ENCODE data around the gene SCNN1G. TPM values are rescaled to one million over a fixed set of nuclear protein-coding genes. Genes with fewer than 3 reads are reported as not detected.

Gene SCNN1G
- total and polyA plus RNA-seq, 9 of the 15 experiments (the other 6 are each of a cell fraction or from before 2014, with no cell fraction given), result not detected

GRCh38 chr16:23187341-23187740 lies 4.8 kb downstream of the SCNN1G start:
- BruUV-seq (replicated peaks), result no TSS peak
- Histone ChIP-seq H3K9me3 (replicated peaks; ENCODE audit: control insufficient read depth, insufficient read depth, low read depth, low read length) (no peaks in the 10 kb centered on the region), H3K4me1 (replicated peaks in 1 of 2; ENCODE audit: control insufficient read depth in 2 of 2, insufficient read depth in 2 of 2, low read length in 2 of 2) (peaks cover 0 to 9% of the 10 kb centered on the region in 2 experiments; a peak in 2 of 5 replicates), H3K27me3 (ENCODE audit: control insufficient read depth in 2 of 2, insufficient read depth in 2 of 2, low read length in 2 of 2) (peaks cover 25 to 46% of the 10 kb centered on the region in 2 experiments; a peak in 4 of 5 replicates), H3K4me3 (no peak overlapping the region), H3K36me3 (ENCODE audit: control insufficient read depth, insufficient read depth, low read length) (no peaks in the 10 kb centered on the region), H3K9me1 (ENCODE audit: control insufficient read depth, insufficient read depth, low read length) (no peaks in the 10 kb centered on the region), H2AFZ (ENCODE audit: low read depth, low read length) (no peak overlapping the region), H4K20me1 (replicated peaks; ENCODE audit: control insufficient read depth, insufficient read depth, low read length) (peaks cover 8% of the 10 kb centered on the region; the same call in 1 of the 2 replicates), H3K27ac (ENCODE audit: extremely low read depth, low read depth, low read length) (no peak overlapping the region), H3K9ac (ENCODE audit: insufficient read depth in 1 of 2, low read depth in 2 of 2, low read length in 2 of 2) (no peak overlapping the region), H3K4me2 (ENCODE audit: insufficient read depth, low read length) (no peak overlapping the region), H3K79me2 (ENCODE audit: control insufficient read depth, insufficient read depth, low read length) (no peaks in the 10 kb centered on the region)
- TF ChIP-seq LEF1 (IDR thresholded peaks at IDR 0.05) (no peak), RFX5 (IDR thresholded peaks at IDR 0.05; ENCODE audit: low read depth, low read length) (no peak)
- in situ Hi-C loops (cut with MboI), result loop anchor here (10.0 kb wide), 1 partner anchor 247 kb away; no protein-coding TSS in a partner anchor
- FAIRE-seq, result no peak
- no peak for DNase-seq (ENCODE audit: extremely low read depth in 1 of 4, low spot score in 3 of 4)
- ATAC-seq, result no peak
- ChIA-PET POLR2A (interaction anchor here (1.7 kb wide), 1 partner anchor 18 kb away, joined by 3 read pairs; no protein-coding TSS in a partner anchor), CTCF (ENCODE audit: low intra/inter-chr PET ratio) (interaction anchor here (0.6 kb wide), 1 partner anchor 249 kb away, joined by 3 read pairs; no protein-coding TSS in a partner anchor)
- 0% methylated on average over 3 of the region's 3 CpGs for WGBS (ENCODE audit: insufficient coverage, low coverage, missing lambda C conversion rate)
- intact Hi-C loops (cut with micrococcal nuclease), result no loop called here

GRCh38 chr16:23188911-23189310 lies 6.4 kb downstream of the SCNN1G start:
- H3K9me1 ChIP-seq (ENCODE audit: control insufficient read depth, insufficient read depth, low read length), result no peaks in the 10 kb centered on the region
- no peak overlapping the region for H3K4me3 ChIP-seq
- no peak overlapping the region for H3K27ac ChIP-seq (ENCODE audit: extremely low read depth, low read depth, low read length)
- H2AFZ ChIP-seq (ENCODE audit: low read depth, low read length), result no peak overlapping the region
- no peaks in the 10 kb centered on the region for H3K4me1 ChIP-seq (replicated peaks in 1 of 2; ENCODE audit: control insufficient read depth in 2 of 2, insufficient read depth in 2 of 2, low read length in 2 of 2)
- ATAC-seq (no peak), FAIRE-seq (no peak), DNase-seq (ENCODE audit: extremely low read depth in 1 of 4, low spot score in 3 of 4) (no peak)
- H3K9me3 ChIP-seq (replicated peaks; ENCODE audit: control insufficient read depth, insufficient read depth, low read depth, low read length), result no peaks in the 10 kb centered on the region
- in situ Hi-C loops (cut with MboI), result loop anchor here (10.0 kb wide), 1 partner anchor 246 kb away; no protein-coding TSS in a partner anchor
- BruUV-seq (replicated peaks), result no TSS peak
- H3K36me3 ChIP-seq (ENCODE audit: control insufficient read depth, insufficient read depth, low read length), result no peaks in the 10 kb centered on the region
- H3K79me2 ChIP-seq (ENCODE audit: control insufficient read depth, insufficient read depth, low read length), result no peaks in the 10 kb centered on the region
- H4K20me1 ChIP-seq (replicated peaks; ENCODE audit: control insufficient read depth, insufficient read depth, low read length), result peaks cover 5% of the 10 kb centered on the region; the same call in 1 of the 2 replicates
- ChIA-PET POLR2A (no interaction called here), CTCF (ENCODE audit: low intra/inter-chr PET ratio) (no interaction called here)
- H3K9ac ChIP-seq (ENCODE audit: insufficient read depth in 1 of 2, low read depth in 2 of 2, low read length in 2 of 2), result no peak overlapping the region
- peaks cover 25 to 43% of the 10 kb centered on the region in 2 experiments; a peak in 4 of 5 replicates for H3K27me3 ChIP-seq (ENCODE audit: control insufficient read depth in 2 of 2, insufficient read depth in 2 of 2, low read length in 2 of 2)
- intact Hi-C loops (cut with micrococcal nuclease), result no loop called here
- H3K4me2 ChIP-seq (ENCODE audit: insufficient read depth, low read length), result no peak overlapping the region
- WGBS (ENCODE audit: insufficient coverage, low coverage, missing lambda C conversion rate), result 0% methylated on average over 2 of the region's 2 CpGs
- TF ChIP-seq KDM5B (IDR thresholded peaks at IDR 0.05; ENCODE audit: insufficient replicate concordance, low read depth, low read length) (no peak), NEUROD1 (IDR thresholded peaks at IDR 0.05; ENCODE audit: borderline replicate concordance, low read depth, low read length, partially characterized antibody) (no peak), ZNF609 (CRISPR knock-in tag; IDR thresholded peaks at IDR 0.05; ENCODE audit: borderline replicate concordance) (no peak), POLR2G (IDR thresholded peaks at IDR 0.05; ENCODE audit: low read depth, low read length) (no peak), U2AF1 (optimal IDR thresholded peaks at IDR 0.05; ENCODE audit: low read depth, low read length) (no peak), ID3 (CRISPR knock-in tag; IDR thresholded peaks at IDR 0.05) (no peak), ID3 (tag; IDR thresholded peaks at IDR 0.05) (no peak), NCOA1 (IDR thresholded peaks at IDR 0.05; ENCODE audit: low read depth) (no peak), RBM34 (IDR thresholded peaks at IDR 0.05; ENCODE audit: borderline replicate concordance, insufficient read depth, low read length) (no peak)
